Right lung (tissue), 5 donors: ENCODE measurements around the gene PTGDS. TPM values are rescaled to one million over a fixed set of nuclear protein-coding genes. Genes with fewer than 3 reads are reported as not detected.

Source experiments
- DNase-seq, 2 donors: peaks; one replicate each; pipeline ENCODE4 v3.0.0-alpha.2; 2013
- polyA plus RNA-seq, 5 donors: library from polyadenylated mRNA; unstranded; fragments of 120-200 nt; gene quantifications; one replicate each; pipeline versions ENCODE4 v1.2.1 to v1.2.3, GENCODE V29; 2013; ENCODE audit warnings: inconsistent platforms in 1 of 5, low replicate concordance in 1 of 5; ENCODE audit not compliant: insufficient read length in 5 of 5, insufficient read depth in 1 of 5

PTGDS gene
- polyA plus RNA-seq, 5 donors = 21.1 to 66.2 (median 29.6) TPM

DNA sequence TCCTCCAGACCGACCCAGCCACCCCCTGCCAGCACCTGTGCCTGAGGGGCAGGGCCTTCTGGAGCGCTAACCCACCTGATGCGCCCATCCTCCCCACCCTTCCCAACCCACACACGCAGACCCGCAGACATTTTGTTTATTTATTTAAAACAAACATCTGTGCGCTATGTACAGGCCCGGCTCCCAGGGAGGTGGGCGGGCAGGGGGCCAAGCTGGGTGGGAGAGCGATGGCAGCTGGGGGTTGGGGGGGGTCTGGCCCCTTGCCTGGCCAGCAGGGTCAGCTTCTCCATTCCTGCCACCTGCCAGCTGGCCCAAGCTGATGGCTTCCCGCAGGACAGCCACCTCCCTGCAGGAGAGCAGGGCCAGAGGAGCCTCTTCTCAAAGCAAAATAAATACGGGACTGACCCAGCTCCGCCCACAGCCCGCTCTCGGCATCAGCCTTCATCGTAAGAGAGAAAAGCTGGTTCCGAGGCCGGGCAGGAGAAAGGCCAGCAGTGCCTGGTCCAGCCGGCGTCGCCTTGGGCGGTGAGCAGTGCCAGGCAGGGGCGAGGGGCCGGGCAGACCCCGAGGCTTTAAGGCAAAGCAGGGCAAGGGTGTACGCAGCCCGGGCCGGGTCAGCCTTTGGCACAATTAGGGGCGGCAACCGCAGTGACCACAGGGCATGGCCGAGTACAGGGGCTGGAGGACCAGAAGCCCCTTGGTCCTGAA is 30.0 kb downstream of the PTGDS start:
- no peak for DNase-seq

DNA sequence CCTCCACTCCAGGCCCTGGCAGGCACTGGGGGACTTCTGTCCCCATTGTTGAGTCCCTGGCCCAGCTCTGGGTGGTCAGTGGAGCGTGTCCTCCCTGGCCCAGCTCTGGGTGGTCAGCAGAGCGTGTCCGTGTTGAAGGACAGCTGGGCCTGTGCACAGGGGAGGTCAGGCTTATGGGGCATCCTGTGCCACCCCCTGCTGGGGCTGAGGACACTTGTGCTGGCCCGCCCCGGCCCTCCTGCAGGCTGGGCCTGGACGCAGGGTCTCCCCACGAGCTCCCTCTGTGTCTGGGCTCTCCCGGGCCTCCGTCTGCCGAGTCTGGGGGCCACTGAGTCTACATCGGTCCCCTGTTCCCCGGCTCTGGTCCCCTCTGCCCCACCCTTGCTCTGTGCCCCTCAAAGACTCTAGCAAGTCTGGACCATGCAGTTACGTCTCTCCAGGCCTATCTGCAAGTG is 30.5 kb downstream of the PTGDS start:
- DNase-seq = no peak

DNA sequence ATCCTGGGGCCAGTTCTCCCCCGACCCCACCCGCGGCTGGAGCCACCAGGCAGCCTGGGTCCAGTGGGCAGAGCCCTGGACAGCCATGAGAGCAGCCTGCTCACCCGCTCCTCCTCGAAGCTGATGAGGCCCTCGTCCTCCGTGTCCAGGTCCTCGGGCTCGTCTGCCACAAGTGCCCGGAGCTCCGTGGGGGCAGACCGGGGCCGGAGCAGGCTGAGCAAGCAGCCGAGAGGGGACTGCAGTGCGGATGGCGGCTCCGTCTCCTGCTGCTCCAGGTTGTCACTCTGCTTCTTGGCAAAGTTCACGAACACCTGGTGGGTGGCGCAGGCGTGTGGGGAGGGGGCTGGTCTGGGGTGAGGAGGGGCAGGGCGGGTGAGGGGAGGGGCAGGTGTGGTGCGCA is 31.0 kb downstream of the PTGDS start:
- no peak for DNase-seq

DNA sequence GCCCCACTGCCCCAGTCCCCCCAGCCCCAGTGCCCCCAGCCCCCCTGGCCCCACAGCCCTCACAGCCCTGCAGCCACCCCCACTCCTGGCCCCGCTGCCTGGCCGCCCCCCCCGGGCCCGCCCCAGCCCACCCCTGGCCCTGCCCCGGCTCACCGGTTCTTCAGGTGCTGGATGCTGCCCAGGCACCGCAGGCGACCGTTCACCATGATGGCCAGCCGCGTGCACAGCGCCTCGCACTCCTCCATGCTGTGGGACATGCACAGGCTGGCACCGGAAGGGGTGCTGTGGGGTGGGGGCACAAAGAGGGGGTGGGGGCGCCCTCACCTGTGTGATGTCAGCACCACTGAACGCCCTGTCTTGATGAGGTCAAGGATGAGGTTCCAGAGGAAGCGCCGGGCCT is 31.9 kb downstream of the PTGDS start:
- no peak for DNase-seq

DNA sequence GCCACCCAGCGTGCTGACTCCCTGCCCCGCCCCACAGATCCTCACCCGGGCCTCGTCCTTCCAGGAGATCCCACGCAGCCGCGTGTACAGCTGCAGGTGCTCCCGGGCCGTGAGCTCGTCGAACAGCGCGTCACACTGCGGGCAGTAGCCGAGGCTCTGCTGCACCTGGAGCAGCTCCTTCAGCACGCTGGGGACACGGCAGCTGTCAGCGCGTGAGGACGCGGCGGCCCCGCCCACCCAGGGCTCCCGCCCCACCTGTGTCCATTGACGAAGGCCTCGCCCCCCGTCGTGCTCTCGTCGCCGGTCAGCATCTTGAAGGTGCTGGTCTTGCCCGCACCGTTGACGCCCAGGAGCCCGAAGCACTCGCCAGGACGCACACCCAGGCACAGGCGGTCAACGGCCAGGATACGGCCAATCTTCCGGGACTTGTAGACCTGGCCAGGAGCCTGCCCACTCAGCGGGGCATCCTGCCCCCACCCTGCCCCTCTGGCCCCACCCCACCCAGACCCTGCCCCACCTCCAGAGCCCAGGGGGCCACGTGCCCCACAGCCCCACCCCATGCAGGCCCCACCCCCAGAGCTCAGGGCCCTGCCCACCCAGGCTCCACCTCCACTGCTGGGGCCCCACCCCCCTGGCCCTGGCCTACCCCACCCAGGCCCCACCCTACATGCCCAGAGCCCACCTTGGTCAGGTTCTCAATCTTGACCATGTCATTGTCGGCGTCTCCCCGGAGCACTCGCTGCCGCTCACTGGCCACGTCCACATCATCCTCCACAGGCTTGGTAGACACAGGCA is 32.8 kb downstream of the PTGDS start:
- DNase-seq = no peak

DNA sequence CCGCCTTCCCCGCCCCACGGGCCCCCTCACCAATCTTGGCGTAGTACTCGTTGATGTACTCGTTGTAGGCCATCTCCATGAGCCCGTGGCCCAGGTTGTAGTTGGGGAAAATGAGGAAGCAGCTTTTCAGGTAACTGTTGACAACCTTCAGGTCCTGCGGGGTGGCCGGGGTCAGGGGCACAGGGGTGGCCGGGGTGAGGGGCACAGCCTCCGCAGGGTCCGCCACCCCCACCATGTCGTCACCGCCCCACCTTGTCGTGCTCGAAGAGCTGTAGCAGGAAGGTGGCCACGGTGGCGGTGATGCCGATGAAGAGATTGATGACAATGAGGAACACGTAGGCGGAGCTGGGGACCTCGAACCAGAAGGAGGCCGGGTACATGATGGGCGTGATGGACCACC is 33.9 kb downstream of the PTGDS start:
- DNase-seq = no peak

DNA sequence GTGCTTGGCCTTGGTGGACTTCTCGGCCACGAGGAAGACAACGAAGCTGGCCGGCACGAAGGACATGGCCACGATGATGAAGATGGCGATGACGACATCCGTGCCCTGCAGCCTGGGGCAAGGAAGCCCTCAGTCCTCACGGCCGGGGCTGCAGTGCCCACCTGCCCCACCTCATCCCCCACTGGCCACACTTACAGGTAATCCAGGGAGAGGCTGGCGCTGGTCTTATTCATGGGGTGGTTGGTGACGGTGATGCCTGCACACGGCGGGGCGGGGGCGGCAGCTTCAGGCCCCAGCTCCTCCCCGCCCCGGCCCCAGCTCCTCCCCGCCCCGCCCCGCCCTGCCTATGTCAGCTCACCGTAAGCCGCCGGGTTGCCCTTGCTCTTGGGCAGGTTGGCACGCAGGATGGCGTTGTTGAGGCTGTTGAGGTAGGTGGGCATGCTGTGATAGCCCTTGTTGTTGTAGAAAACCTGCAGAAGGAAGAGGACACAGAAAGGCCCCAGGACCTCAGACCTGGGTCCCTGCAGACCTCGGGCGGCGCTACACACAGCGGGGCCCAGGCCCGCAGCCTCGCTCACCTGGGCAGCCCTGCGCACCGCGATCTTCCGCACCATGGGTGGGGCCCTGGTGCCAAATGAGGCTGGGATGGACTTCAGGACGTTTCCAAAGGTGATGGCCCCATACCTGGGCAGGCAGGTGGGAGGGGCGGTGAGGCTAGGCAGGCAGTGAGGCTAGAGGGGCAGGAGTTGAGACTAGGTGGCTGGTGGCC is 34.8 kb downstream of the PTGDS start:
- no peak for DNase-seq

DNA sequence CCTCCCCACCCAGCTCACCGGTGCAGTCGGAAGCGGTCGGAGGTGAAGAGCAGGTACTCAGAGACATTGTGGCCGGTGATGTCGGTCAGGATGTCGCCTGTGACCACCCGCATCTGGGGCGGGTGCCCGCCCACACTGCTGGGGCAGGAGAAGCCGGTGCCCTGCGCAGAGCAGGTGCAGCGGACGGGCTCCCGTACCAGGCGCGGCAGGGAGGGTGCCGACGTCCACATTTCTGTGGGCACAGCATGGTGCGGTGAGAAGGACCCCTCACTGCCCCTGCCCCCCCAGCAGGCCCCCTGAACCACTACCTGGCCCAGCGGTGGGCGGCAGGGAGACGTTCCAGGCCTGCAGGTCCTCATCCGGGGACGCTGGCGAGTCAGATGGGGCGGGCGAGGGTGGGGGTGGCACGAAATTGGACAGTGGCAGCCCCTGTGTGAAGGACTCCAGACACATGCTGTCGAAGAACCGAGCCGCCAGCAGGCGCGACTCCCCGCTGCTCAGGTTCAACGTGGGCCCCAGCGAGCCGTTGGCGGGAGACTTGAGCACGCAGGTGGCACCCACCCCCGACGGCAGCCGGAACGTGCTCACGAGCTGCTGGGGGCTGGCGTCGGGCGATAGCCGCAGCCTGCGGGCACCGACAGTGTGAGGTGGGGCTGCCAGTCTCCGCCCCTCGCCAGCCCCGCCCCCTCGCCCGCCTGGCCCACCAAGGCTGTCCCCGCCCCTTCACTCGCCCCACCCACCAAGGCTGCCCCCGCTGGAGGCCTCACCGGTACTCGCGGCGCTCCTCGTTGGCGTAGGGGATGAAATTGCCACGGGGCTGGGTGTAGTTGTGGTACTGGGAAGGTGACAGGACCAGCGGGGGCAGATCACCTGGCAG is 35.6 kb downstream of the PTGDS start:
- DNase-seq = no peak

DNA sequence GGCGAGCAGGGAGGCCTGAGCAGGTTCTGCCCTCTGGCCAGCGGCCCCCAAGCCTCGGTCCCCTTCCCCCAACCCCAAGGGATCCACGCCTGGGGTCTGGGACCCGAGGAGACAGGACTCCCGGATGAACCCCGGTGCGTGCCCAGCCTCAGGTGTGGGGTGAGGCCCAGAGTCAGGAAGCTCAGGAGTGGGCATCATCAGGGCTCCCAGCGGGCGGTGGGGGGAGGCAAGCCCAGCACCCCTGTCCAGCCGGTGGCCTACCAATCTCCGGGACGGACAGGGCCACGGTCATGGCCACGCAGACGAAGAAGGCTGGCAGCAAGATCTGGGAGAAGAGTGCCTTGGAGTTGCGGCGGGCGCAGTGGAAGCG is 36.3 kb downstream of the PTGDS start:
- no peak for DNase-seq

DNA sequence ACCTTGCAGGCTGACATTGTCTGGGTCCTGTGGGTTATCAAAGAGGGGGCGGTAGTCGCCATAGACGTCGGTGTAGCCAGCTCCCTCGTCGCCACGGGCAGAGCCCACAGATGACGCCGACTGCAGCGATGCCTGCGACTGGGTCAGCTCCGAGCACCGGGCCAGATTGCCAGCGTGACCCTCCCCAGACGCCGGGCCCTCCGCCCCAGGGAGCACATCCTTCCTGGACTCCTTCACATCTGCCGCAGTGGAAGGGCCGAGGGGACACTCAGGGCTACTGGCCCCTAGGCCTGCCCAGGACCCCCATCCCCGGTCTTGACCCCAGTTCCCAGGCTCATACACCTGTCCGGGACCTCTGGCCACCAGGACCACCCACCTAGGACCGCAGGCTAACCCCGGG is 36.9 kb downstream of the PTGDS start:
- DNase-seq = no peak

DNA sequence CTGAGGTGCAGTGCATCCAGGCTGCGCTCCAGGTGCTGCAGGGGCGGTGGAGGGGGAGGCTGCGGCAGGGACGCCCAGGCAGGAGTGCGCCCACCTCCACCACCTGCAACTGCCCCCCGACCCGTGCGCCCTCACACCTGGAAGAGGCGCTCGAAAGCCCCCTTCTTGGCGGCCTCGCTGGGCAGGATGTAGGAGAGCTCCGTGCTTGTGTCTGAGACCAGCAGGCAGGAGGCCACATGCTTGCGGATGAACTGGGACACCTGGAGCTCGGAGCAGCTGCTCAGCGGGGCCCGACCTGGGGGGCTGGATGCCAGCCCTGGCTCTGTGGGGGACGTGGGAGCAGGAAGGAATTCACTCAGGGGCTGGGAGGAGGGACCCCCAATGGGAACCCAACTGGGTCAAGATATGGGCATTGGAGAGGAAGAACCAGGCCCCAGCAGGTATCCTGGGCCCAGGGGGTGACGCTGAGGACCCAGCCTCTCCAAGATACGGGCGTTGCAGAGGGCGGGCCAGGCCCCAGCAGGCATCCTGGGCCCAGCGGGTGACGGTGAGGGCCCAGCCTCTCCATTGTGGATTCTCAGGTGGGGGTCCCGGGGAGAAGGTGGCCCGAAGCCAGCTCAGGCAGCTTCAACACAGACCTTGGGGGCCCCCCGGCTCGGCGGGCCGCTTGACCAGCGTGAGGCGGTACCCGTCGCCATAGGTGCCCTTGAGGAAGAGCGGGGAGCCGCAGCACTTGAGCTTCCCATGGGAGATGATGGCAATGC is 37.7 kb downstream of the PTGDS start:
- DNase-seq = no peak

DNA sequence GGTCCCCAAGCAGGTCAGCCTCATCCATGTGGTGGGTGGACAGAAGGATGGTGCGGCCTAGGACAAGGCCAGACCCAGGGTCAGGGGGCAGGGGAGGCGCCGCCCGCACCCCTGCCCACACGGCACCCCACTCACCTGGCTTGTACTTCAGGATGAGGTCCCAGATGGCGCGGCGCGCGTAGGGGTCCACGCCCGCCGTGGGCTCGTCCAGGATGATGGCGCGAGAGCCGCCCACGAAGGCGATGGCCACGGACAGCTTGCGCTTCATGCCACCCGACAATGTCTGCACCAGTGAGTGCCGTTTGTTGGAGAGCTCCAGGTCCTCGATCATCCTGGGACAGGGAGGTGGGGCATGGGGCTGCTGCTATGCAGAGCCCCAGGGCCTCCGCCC is 38.2 kb downstream of the PTGDS start:
- no peak for DNase-seq

DNA sequence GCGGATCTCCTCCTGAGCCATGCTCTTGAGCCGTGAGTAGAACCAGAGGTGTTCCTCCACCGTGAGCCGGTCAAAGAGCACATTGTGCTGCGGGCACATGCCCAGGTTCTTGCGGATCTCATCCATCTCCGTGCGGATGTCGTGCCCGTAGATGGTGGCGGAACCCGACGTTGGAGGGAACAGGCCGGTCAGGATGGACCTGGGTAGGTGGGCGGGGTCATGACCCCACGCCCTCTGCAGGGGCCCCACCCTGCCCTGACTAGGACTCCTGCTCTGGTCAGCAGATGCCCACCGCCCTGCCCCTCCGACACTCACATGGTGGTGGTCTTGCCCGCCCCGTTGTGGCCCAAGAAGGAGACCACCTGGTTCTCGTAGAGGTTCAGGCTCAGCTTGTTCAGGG is 38.7 kb downstream of the PTGDS start:
- no peak for DNase-seq

DNA sequence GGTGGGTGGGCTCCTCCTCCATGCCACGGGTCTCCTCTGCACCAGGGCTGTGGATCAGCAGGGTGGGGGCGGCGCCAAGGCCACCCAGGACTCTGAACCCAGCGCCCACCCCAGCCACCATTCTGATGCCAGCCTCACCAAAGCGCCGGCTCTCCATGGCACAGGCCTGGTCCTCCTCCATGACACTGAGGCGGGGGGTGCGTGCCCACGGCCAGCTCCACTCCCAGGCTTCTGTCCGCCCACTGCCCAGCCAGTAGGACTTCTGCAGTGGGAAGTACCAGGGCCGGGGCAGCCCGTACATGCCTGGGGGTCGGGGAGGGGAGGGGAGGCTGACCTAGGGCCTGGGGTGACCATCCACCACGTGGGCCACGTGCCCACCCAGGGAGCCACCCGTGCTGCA is 39.1 kb downstream of the PTGDS start:
- no peak for DNase-seq

DNA sequence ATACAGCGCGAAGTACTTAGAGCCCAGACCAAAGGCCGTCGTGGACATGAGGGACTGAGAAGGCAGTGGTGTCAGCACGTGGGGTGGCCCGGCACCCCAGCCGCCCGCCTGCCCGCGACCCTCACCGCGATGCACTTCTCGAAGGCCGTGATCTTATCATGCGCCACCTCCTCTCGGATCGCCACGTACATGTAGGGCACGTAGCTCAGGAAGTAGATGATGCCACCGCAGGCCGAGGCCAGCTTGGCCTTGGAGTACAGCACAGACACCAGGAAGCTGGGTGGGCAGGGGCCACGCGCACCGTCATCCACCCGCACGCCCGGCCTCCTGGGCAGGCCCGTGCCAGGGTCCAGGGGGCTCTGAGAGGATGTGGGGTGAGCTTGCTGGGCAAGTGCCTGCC is 39.8 kb downstream of the PTGDS start:
- no peak for DNase-seq

DNA sequence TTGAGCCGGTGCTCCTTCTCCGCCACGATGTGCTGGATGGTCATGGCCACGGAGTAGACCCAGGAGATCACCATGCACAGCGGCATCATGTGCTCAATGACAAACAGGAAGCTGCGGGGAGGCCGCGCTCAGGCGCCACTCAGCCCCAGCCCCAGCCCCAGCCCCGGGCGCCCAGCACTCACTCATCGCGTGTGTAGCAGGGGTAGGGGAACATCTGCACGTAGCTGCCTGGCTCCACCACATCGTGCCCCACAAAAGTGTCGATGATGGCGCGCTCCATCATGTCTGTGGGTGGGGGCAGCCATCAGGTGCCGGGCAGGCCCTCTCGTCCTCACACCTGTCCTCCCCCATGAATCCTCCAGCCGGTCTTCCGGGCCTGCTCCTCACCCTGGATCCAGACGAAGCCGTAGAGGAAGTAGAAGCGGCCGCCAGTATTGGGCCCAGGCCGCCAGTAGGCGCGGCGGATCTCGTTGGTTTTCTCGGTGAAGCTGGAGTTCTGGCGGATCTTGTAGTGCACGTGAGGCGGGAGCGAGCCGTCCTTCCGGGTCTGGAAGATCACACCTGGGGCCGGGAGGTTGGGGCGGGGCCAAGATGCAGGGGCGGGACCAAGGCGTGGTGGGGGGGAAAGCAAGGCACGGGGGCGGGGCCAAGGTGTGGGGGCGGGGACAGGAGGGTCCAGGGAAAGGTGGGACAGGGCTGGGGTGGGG is 40.6 kb downstream of the PTGDS start:
- DNase-seq = no peak

DNA sequence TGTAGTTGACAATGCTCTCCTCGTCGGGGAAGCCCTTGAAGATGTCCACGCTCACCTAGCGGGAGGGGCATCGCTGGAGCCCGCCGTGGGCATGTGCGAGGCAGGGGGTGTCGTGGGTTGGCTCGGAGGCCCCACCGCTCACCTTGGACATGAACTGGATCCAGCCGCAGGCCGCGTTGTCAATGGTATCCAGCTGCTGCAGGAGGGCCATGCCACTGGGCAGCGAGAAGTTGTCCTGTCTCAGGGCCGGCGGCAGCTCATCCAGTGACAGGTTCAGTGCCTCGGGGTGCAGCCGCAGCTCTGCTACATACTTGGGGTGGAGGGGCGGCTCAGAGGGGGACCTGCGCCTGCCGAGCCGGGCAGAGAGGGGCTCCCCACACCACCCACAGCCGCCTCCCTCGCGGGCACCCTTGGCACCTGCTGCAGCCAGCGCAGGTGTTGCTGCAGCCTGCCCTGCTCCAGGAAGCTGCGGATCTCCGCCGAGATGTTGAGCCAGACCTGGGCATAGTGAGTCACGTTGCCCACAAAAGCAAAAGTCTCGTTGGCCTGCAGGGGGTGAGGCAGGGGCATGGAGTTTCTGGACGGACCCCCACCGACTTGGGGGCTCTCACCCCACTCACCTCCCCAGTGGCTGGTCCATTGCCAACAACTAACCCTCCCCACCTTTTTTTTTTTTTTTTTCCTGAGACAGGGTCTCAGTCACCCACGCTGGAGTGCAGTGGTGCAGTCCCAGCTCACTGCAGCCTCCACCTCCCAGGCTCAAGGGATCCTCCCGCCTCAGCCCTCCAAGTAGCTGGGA is 41.7 kb downstream of the PTGDS start:
- no peak for DNase-seq

DNA sequence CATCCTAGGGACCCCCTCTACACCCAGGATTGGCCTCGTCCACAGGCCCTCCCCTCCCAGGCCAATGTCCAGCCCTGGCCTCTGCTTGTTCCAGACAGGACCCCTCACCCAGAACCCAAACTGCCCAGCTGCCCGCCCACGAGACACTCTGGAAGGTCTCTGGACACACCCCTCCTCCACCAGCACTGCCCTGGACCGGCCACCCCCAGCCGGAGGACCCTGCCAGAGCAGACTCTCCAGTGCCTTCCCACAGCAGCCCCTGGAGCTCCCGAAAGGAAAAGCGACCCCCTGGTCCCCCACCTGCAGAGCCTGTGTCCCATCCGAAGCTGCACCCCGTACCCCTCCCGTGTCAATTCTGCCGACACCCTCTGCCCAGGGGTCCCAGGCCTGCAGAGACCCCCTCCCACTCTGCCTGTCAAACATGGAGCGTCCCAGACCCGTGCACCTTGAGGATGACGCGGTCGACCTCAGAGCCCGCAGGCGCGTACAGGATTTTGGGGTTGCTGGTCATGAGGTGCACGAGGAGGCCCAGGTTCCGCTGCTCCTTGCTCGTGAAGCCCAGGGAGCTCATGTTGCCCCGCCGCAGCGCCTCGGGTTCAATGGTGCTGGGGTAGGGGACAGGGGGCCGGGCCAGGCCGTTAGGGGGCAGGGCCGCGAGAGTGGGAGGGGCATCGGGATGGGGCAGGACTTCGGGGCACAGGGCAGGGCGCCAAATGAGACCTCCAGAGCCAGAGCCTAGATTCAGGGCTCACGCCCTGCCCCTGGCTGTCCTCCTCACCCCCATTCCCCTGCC is 42.8 kb downstream of the PTGDS start:
- no peak for DNase-seq
